Measurements from ENCODE around the gene NDUFA12.

Gene NDUFA12

GRCh38 chr12:95003213-95003920 lies at the start of gene NDUFA12:
Gene NDUFA12, minus strand, starts transcription at chr12:95003697. Its CDS starts 17 bp downstream, at chr12:95003680.
- TF ChIP-seq EGR1 (IDR thresholded peaks at IDR 0.05) (no peak; the same call in 1 of the 2 replicates), RAD21 (IDR thresholded peaks at IDR 0.05; ENCODE audit: low read depth) (no peak), TEAD4 (IDR thresholded peaks at IDR 0.05) (peak; percentile 42; the same call in 1 of the 2 replicates), TAF1 (IDR thresholded peaks at IDR 0.05; ENCODE audit: low read depth) (peak; percentile 99), CEBPB (IDR thresholded peaks at IDR 0.05) (no peak; the same call in 1 of the 2 replicates), TCF12 (IDR thresholded peaks at IDR 0.05; ENCODE audit: low read depth) (peak; percentile 75), NFIC (IDR thresholded peaks at IDR 0.05) (0 out of 2 replicates have a peak, but pooled peaks have one; percentile 12), YY1 (IDR thresholded peaks at IDR 0.05; ENCODE audit: low read depth) (peak; percentile 94), REST (IDR thresholded peaks at IDR 0.05; ENCODE audit: low read depth) (peak; percentile 20; the same call in 1 of the 2 replicates), FOXM1 (IDR thresholded peaks at IDR 0.05; ENCODE audit: borderline replicate concordance, low read depth) (no peak)
- TF ChIP-seq, protein P1, sequence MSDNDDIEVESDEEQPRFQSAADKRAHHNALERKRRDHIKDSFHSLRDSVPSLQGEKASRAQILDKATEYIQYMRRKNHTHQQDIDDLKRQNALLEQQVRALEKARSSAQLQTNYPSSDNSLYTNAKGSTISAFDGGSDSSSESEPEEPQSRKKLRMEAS (IDR thresholded peaks at IDR 0.05) = peak; percentile 82
- TF ChIP-seq, protein P2, sequence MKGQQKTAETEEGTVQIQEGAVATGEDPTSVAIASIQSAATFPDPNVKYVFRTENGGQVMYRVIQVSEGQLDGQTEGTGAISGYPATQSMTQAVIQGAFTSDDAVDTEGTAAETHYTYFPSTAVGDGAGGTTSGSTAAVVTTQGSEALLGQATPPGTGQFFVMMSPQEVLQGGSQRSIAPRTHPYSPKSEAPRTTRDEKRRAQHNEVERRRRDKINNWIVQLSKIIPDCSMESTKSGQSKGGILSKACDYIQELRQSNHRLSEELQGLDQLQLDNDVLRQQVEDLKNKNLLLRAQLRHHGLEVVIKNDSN (IDR thresholded peaks at IDR 0.05) = peak; percentile 56

DNA sequence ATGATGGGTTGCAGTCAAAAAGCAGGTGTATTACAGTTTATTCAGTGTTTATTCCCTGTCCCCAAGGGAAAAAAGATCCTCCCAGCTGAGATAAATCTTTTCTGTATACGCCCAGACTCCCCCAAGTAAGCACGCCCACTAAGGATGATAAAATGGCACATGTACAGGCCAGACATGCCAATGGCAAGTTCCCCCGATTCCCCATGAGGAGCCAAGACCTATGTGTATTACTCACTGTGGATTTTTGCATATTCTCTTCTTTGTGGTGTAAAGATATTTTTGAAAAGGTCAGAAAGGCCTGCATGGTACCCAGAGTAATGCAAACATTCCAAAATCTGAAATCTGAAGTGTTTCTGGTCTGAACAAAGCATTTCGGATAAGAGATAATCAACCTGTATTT lies 47.7 kb upstream of the NDUFA12 start:
- TF ChIP-seq TCF12 (IDR thresholded peaks at IDR 0.05; ENCODE audit: low read depth) = no peak
- TF ChIP-seq, protein P2 (IDR thresholded peaks at IDR 0.05) = no peak
- no peak for TF ChIP-seq RAD21 (IDR thresholded peaks at IDR 0.05; ENCODE audit: low read depth)
- no peak for TF ChIP-seq EP300 (IDR thresholded peaks at IDR 0.05; ENCODE audit: borderline replicate concordance)
- TF ChIP-seq EGR1 (IDR thresholded peaks at IDR 0.05) = no peak
- TF ChIP-seq, protein P1 (IDR thresholded peaks at IDR 0.05) = no peak
- no peak for TF ChIP-seq TEAD4 (IDR thresholded peaks at IDR 0.05)
- no peak for TF ChIP-seq FOXM1 (IDR thresholded peaks at IDR 0.05; ENCODE audit: borderline replicate concordance, low read depth)
- no peak for TF ChIP-seq CEBPB (IDR thresholded peaks at IDR 0.05)
- no peak for TF ChIP-seq CREB1 (IDR thresholded peaks at IDR 0.05; ENCODE audit: low read depth)
- TF ChIP-seq ZBTB7A (IDR thresholded peaks at IDR 0.05; ENCODE audit: low read depth) = no peak

DNA sequence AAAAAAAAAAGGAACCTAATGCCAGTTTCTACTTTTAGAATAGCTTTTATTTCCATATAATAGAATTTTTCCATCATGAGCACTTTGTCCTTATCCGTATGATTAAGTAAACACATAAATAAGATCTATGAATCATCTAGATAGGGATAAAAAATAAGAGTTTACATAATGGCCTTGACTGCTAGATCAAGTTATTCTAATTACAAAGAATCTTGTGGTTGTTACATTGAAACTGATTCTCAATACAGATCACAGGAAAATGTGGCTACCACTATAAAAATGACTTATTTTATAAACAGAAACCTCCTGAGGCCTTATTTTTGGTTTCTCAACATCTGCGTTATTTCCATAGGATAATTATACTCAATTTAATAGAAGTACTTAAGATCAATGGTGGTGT lies 34.4 kb upstream of the NDUFA12 start:
- TF ChIP-seq TAF1 (IDR thresholded peaks at IDR 0.05; ENCODE audit: low read depth) = no peak
- no peak for TF ChIP-seq EGR1 (IDR thresholded peaks at IDR 0.05)
- no peak for TF ChIP-seq TCF12 (IDR thresholded peaks at IDR 0.05; ENCODE audit: low read depth)
- TF ChIP-seq YY1 (IDR thresholded peaks at IDR 0.05; ENCODE audit: low read depth) = no peak
- no peak for TF ChIP-seq TEAD4 (IDR thresholded peaks at IDR 0.05)
- TF ChIP-seq NFIC (IDR thresholded peaks at IDR 0.05) = no peak
- TF ChIP-seq, protein P1 (IDR thresholded peaks at IDR 0.05) = no peak
- no peak for TF ChIP-seq CEBPB (IDR thresholded peaks at IDR 0.05)
- no peak for TF ChIP-seq CREB1 (IDR thresholded peaks at IDR 0.05; ENCODE audit: low read depth)
- TF ChIP-seq ZBTB7A (IDR thresholded peaks at IDR 0.05; ENCODE audit: low read depth) = no peak
- no peak for TF ChIP-seq EP300 (IDR thresholded peaks at IDR 0.05; ENCODE audit: borderline replicate concordance)

- TF ChIP-seq REST (IDR thresholded peaks at IDR 0.05; ENCODE audit: low read depth) = no peak
- no peak for TF ChIP-seq EGR1 (IDR thresholded peaks at IDR 0.05)
- no peak for TF ChIP-seq NFIC (IDR thresholded peaks at IDR 0.05)
- no peak for TF ChIP-seq FOXM1 (IDR thresholded peaks at IDR 0.05; ENCODE audit: borderline replicate concordance, low read depth)
- TF ChIP-seq CREB1 (IDR thresholded peaks at IDR 0.05; ENCODE audit: low read depth) = no peak
- no peak for TF ChIP-seq TCF12 (IDR thresholded peaks at IDR 0.05; ENCODE audit: low read depth)
- TF ChIP-seq ZBTB7A (IDR thresholded peaks at IDR 0.05; ENCODE audit: low read depth) = no peak
- TF ChIP-seq CEBPB (IDR thresholded peaks at IDR 0.05) = no peak
- no peak for TF ChIP-seq TEAD4 (IDR thresholded peaks at IDR 0.05)
- TF ChIP-seq EP300 (IDR thresholded peaks at IDR 0.05; ENCODE audit: borderline replicate concordance) = no peak
Measured at GRCh38 chr12:95034750-95035149, 31.3 kb upstream of the NDUFA12 start.

DNA sequence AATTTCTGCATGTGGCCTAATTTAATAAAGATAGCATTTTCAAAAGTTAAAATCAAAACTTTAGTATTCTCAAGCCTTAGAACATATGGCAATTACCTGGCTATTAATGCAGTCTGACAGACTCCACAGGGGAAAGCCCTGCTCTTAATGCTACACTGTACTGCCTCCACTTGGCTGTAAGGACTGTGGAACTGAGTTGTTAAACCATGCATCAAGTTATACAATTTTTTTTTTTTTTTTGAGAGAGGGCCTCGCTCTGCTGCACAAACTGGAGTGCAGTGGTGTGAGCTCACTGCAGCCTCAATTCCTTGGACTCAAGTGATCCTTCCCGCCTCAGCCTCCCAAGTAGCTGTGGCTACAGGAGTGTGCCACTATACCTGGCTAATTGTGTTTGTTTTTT lies 19.0 kb upstream of the NDUFA12 start:
- TF ChIP-seq EP300 (IDR thresholded peaks at IDR 0.05; ENCODE audit: borderline replicate concordance) (no peak), CEBPB (IDR thresholded peaks at IDR 0.05) (no peak), ZBTB7A (IDR thresholded peaks at IDR 0.05; ENCODE audit: low read depth) (no peak), TCF12 (IDR thresholded peaks at IDR 0.05; ENCODE audit: low read depth) (no peak), FOXM1 (IDR thresholded peaks at IDR 0.05; ENCODE audit: borderline replicate concordance, low read depth) (no peak), CREB1 (IDR thresholded peaks at IDR 0.05; ENCODE audit: low read depth) (no peak), REST (IDR thresholded peaks at IDR 0.05; ENCODE audit: low read depth) (no peak), YY1 (IDR thresholded peaks at IDR 0.05; ENCODE audit: low read depth) (no peak), TEAD4 (IDR thresholded peaks at IDR 0.05) (no peak)
- TF ChIP-seq, protein P2 (IDR thresholded peaks at IDR 0.05) = no peak

Measured in Ishikawa (cell line).